ENCODE results near the gene DTNBP1.
A peak's percentile ranks its signal among the peaks of the same experiment; 100 is the strongest.
"Not testable (repeated sequence)": the region's sequence is repeated elsewhere in the genome, so short reads cannot be mapped to it uniquely, and the experiment has no call there.

The DTNBP1 gene

DNA sequence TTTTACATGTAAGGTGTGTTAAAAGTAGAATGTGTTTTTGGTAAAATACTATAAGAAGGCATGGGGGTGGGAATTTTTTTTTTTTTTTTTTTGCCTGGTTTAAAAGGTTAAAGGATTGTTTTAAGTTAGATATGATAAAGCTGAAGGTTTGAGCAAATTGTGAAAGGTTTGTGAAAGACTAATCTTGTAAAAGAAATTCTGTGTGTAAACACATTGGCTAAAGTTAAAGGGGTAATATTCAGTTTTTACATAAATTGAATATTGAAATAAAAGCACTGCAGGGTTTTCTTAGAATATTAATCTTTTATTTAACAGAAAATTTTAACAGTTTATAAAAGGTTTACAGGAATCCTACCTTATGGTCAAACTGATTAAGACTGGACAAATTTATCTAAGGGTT lies 105.7 kb downstream of the DTNBP1 start:
- DNase-seq (ENCODE audit: low spot score) = no peak

DNA sequence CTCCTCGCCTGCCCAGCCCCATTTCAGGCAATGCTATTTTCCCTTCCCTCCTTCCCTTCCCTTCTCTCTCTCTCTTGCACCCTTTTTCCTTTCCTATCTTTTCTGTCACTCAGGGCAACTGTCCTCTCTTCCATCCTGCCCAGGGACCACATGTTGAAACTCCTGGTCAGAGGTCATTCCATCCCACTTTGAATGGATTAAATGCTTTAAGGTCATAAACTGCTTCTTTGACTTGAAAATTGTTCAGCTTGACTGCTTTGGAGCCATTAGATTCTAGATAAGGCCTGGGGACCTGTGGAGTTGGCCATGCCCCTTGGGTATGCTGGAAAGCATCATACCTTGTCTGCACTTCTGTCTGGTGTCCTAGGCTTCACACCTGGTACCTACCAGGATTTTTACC lies 106.1 kb downstream of the DTNBP1 start:
- no peak for DNase-seq (ENCODE audit: low spot score)

DNA sequence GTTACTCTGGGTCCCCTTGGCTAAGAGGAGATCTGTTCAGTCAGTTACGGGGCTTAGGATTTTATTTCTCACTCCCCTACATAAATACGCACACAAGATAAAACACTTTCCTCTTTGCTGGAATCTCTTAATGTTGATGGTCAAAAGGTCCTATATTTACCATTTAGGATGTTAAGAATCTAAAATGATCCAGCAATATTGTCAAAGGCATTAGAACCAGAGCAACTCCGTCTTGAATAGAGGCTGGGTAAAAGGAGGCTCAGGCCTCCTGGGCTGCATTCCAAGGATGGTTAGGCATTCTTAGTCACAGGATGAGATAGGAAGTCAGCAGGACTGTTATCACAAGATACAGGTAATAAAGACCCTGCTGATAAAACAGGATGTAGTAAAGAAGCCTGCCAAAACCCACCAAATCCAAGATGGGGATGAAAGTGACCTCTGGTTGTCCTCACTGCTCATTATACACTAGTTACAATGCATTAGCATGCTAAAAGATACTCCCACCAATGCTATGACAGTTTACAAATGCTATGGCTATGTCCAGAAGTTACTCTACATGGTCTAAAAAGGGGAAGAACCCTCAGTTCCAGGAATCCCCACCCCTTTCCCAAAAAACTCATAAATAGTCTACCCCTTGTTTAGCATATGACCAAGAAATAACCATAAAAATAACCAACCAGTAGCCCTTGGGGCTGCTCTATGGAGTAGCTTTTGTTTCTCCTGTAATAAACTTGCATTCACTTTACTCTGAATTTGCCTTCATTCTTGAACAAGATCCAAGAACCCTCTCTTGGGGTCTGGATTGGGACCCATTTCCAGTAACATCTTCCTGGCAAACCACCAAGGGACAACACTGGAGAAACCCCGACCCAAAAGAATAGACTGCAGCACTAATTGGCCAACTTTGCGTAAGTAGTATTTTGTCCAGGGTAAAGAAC lies 107.5 kb downstream of the DTNBP1 start:
- DNase-seq (ENCODE audit: low spot score) = no peak

- no peak for DNase-seq (ENCODE audit: low spot score)
Observed at GRCh38 chr6:15554728-15555100, 108.1 kb downstream of the DTNBP1 start.

- DNase-seq (ENCODE audit: low spot score) = no peak
Observed at GRCh38 chr6:15553736-15554294, 109.0 kb downstream of the DTNBP1 start.

DNA sequence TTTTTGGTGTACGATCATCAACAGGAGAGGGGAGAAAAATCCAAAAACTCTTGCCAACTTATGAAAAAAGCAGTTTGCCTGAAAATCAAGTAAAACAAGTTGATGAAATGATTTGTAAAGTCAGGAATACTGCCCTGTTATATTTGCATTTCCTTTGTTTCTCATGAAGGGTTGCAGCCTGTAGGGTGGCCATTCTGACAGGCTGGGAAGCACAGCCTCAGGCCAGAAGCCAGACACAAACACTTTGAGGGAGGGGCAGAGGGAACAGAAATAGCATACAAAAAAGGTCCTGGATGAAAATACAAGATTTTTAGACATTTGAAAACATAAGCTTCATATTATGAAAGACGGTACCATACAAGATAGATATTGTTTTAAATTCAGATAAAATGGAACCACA lies 109.8 kb downstream of the DTNBP1 start:
- DNase-seq (ENCODE audit: low spot score) = no peak

DNA sequence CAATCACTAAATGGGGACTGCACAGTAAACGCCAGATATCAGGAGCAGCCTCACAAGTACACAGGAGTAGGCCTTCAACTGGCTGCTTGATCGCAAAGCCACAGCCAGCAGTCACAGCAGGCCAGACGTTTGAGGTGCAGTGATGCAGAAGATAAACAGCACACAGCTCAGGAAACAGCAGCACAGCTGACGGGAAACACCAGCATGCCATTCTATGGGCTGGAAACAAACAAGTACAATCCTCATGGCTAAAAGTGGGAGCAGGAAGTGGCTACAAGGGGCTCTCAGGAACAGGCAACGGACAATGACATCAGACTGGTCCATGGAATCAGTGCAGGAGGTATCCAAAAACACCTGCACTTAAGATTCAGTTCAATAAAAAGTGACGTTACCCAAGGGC lies 111.0 kb downstream of the DTNBP1 start:
- DNase-seq (ENCODE audit: low spot score) = peak; percentile 57

- DNase-seq (ENCODE audit: low spot score) = no peak
Observed at GRCh38 chr6:15551262-15551661, 111.6 kb downstream of the DTNBP1 start.

GRCh38 chr6:15550546-15551123 lies 112.2 kb downstream of the DTNBP1 start:
- DNase-seq (ENCODE audit: low spot score) = no peak

DNA sequence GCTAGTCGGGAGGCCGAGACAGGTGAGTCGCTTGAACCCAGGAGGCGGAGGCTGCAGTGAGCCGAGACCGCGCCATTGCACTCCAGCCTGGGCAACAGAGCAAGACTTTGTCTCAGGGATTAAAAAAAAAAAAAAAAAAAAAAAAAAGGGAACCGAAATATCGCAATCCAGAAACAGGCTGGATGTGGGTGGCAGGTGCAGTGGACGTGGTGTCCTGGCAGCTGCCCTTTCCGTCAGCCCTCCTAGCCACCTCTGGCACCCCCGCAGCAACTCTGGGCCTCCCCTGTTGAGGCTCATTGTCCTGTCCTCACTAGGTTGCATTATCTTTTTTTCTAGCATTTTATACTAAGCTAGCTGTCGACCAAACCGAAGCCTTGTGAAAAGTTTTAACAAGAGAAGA lies 113.5 kb downstream of the DTNBP1 start:
- no peak for DNase-seq (ENCODE audit: low spot score)

- no peak for DNase-seq (ENCODE audit: low spot score)
Observed at GRCh38 chr6:15547400-15547799, 115.4 kb downstream of the DTNBP1 start.

GRCh38 chr6:15546591-15546990 lies 116.2 kb downstream of the DTNBP1 start:
- DNase-seq (ENCODE audit: low spot score) = no peak

DNA sequence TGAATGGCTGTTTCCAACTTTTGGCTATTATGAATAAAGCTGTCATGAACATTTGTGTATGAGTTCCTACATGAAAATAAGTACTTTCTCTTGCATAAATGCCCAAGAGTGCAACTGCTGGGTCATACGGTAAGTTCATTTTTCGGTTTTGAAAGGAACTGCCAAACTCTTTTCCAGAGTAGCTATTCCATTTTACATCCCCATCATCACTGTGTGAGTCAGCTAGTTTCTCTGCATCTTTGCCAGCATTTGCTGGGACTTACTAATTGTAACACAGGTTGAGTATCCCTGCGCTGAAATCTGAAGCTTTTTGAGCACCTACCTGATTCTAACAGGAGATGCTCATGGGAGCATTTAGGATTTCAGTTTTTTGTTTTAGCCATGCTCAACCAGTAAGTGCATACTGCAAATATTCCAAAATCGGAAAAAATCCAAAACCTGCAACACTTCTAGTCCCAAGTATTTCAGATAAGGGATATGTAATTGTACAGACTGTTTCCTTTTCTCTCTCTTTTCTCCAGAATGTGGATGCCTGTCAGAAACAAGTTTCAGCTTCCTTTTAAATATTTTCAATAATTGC lies 118.4 kb downstream of the DTNBP1 start:
- no peak for DNase-seq (ENCODE audit: low spot score)

DNA sequence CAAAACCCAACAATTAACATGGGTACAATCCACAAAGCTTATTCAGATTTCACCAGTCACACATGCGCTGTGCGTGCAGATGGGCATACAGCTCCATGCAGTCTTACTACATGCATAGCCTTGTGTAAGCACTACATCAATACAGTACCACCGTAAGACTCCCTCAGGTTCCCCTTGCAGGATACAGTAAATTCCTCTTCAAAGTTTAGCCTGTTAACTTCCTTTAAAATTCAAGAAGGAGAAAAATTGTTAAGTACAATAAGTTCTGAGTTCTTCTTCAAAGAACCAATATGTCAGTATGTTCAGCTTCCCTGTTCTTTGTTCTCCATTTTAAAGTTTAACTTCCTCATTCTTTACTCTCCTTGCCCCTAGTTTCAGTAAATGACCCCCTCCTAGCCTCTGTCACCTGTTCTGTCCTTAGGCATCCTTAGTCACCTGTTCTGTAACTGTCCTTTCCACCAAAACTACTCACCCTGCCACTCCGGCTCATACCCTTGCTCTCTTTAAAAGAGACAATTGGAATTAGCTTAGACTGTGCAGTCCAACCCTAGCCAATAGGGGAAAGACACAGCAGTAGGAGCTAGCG lies 119.4 kb downstream of the DTNBP1 start:
- DNase-seq (ENCODE audit: low spot score) = not testable (repeated sequence)

- no peak for DNase-seq (ENCODE audit: low spot score)
Observed at GRCh38 chr6:15539722-15540270, 123.0 kb downstream of the DTNBP1 start.

DNA sequence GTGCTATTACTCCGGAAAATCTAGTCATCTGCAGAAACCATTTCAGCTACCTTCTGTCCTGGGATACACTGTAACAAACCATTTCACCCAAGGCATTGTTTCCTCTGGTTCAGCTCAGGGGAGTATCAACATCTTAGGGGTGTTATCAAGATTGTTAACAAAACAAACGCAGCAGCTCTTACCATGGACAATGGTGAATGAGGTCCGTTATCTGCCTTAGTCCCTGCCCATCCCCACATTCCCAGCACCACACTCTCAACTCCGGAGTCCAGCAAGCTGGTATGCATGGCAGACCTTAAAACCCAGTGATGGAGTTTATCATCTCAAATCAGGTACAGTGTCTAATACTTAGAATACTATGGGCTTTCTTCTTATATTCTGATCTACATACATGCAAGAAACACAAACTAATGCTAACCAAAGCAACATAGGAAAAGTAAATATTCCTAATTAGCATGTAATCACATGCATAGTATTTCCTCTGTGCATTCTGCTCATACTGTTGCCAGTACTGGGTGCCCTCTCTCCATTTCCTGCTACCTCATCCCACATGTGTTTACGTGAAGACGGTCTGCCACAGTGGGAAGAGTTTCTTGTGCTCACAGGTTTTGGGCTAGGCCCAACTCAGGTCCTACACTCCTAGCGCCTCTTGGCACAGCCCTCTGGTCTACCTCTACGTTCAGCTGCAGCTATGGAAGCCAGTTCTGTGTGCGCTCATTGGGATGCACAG lies 123.9 kb downstream of the DTNBP1 start:
- DNase-seq (ENCODE audit: low spot score) = no peak

- no peak for DNase-seq (ENCODE audit: low spot score)
Observed at GRCh38 chr6:15538106-15538505, 124.7 kb downstream of the DTNBP1 start.

DNA sequence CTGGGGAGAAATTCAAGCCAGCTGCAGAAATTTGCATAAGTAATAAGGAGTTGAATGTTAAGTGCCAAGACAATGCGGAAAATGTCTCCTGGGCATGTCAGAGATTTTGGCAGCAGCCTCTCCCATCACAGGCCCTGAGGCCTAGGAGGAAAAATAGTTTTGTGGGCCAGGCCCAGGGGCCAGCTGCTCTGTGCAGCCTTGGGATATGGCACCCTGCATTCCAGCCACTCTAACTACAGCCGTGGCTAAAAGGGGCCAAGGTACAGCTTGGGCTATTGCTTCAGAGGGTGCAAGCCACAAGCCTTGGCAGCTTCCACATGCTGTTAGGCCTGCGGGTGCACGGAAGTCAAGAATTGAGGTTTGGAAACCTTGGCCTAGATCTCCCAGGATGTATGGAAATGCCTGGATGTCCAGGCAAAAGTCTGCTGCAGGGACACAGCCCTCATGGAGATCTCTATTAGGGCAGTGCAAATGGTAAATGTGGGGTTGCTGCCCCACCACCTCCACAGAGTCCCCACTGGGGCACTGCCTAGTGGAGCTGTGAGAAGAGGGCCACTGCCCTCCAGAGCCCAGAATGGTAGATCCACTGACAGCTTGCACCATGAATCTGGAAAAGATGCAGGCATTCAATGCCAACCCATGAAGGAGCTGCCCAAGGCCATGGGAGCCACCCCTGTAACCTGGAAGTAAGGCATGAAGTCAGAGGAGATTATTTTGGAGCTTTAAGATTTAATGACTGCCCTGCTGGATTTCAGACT lies 126.5 kb downstream of the DTNBP1 start:
- no peak for DNase-seq (ENCODE audit: low spot score)

DNA sequence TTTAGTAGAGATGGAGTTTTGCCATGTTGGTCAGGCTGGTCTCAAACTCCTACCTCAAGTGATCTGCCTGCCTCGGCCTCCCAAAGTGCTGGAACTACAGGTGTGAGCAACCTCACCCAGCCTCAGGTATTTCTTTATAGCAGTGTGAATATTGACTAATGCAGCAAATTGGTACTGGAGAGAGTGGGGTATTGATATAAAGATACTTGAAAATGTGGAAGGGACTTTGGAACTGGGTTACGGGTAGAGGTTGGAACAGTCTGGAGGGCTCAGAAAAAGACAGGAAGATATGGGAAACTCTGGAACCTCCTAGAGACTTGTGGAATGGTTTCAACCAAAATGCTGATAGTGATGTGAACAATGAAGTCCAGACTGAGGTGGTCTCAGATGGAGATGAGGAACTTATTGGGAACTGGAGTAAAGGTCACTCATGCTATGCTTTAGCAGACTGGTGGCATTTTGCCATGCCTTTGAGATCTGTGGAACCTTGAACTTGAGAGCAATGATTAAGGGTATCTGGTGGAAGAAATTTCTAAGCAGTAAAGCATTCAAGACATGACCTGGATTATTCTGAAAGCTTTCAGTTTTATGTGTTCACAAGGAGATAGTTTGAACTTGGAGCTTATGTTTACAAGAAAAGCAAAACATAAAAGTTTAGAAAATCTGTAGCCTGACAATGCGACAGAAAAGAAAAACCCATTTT lies 127.2 kb downstream of the DTNBP1 start:
- DNase-seq (ENCODE audit: low spot score) = no peak

- peak; percentile 16 for DNase-seq (ENCODE audit: low spot score)
Observed at GRCh38 chr6:15534974-15535373, 127.9 kb downstream of the DTNBP1 start.
